Measurements from ENCODE around the gene NTRK1. TPM values are rescaled to one million over a fixed set of nuclear protein-coding genes. Genes with fewer than 3 reads are reported as not detected.

Gene NTRK1
- total RNA-seq, 2 donors from 2014 or later, result 0.56 to 1.1 TPM

DNA sequence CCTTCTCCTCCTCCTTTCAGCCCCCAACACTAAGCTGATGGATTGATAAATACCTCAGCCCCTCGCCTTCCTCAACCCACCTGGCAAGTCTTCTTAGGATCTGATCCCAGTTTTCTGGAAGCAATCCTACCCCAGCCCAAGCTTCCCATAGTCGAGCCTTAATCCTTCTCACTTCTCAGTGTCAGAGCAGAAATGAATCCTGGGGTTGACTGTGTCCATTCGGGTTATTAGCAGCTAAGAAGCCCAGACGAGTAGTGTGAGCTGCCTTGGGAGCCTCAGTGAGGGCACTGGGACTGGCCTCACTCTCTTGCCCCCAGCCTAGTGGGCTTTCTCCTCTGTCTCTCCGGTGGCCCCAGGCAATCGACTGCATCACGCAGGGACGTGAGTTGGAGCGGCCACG lies 20.4 kb downstream of the NTRK1 start:
- H3K36me3 ChIP-seq, result no peaks in the 10 kb centered on the region
- H3K27ac ChIP-seq, result no peak overlapping the region
- no peaks in the 10 kb centered on the region for H3K27me3 ChIP-seq
- TF ChIP-seq, protein P1, sequence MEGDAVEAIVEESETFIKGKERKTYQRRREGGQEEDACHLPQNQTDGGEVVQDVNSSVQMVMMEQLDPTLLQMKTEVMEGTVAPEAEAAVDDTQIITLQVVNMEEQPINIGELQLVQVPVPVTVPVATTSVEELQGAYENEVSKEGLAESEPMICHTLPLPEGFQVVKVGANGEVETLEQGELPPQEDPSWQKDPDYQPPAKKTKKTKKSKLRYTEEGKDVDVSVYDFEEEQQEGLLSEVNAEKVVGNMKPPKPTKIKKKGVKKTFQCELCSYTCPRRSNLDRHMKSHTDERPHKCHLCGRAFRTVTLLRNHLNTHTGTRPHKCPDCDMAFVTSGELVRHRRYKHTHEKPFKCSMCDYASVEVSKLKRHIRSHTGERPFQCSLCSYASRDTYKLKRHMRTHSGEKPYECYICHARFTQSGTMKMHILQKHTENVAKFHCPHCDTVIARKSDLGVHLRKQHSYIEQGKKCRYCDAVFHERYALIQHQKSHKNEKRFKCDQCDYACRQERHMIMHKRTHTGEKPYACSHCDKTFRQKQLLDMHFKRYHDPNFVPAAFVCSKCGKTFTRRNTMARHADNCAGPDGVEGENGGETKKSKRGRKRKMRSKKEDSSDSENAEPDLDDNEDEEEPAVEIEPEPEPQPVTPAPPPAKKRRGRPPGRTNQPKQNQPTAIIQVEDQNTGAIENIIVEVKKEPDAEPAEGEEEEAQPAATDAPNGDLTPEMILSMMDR (IDR thresholded peaks at IDR 0.05), result no peak
- H3K9ac ChIP-seq (ENCODE audit: low read depth in 2 of 2, low read length in 2 of 2), result no peak overlapping the region
- no peak for DNase-seq
- intact Hi-C loops (cut with DNase I), result loop anchor here (10.0 kb wide), 1 partner anchor 196 kb away; no protein-coding TSS in a partner anchor
- no peaks in the 10 kb centered on the region for H3K9me3 ChIP-seq
- H3K4me3 ChIP-seq, result no peak overlapping the region
- H3K4me1 ChIP-seq, result no peaks in the 10 kb centered on the region

DNA sequence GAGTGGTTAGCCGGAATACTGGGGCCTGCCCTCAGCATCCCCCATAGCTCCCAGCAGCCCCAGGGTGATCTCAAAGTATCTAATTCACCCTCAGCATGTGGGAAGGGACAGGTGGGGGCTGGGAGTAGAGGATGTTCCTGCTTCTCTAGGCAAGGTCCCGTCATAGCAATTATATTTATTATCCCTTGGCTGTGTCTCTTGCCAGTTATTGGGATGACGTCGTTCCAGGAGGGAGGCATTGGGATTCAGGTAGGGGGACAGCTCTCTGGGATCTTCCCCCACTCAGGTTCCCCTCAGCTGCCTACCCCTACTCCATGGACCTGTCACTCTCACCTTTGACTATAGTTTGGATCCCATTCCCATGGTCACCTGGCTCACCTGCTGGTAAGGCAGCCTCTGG lies 21.0 kb downstream of the NTRK1 start:
- Histone ChIP-seq H3K27ac (no peak overlapping the region), H3K9me3 (no peaks in the 10 kb centered on the region), H3K36me3 (no peaks in the 10 kb centered on the region), H3K4me3 (no peak overlapping the region), H3K27me3 (no peaks in the 10 kb centered on the region), H3K9ac (ENCODE audit: low read depth in 2 of 2, low read length in 2 of 2) (no peak overlapping the region), H3K4me1 (no peaks in the 10 kb centered on the region)
- TF ChIP-seq, protein P1 (IDR thresholded peaks at IDR 0.05), result no peak
- intact Hi-C loops (cut with DNase I), result loop anchor here (10.0 kb wide), 1 partner anchor 197 kb away; no protein-coding TSS in a partner anchor
- DNase-seq, result no peak

DNA sequence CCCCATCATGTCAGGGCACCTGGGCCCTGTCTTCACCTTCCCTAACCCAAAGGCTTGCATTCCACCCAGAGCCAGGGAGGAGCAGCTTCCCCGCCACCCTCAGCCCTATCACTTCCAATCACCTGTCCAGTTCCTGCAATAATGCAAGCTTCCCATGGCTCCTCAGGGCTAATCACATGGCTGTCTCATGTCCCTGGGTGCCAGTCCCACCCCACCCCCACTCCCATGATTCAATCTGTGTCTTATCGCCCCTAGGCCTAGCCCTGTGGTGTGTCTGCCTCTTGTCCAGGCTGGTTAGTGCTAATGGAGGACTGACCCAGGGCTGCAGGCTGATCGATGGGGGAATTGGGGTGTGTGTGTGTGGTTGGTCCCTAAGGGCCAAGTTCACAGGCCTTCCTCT lies 21.9 kb downstream of the NTRK1 start:
- H3K9me3 ChIP-seq, result no peaks in the 10 kb centered on the region
- H3K36me3 ChIP-seq, result no peaks in the 10 kb centered on the region
- no peaks in the 10 kb centered on the region for H3K27me3 ChIP-seq
- no peaks in the 10 kb centered on the region for H3K4me1 ChIP-seq
- no peak overlapping the region for H3K4me3 ChIP-seq
- TF ChIP-seq, protein P1 (IDR thresholded peaks at IDR 0.05), result no peak
- intact Hi-C loops (cut with DNase I), result loop anchor here (10.0 kb wide), 1 partner anchor 198 kb away; no protein-coding TSS in a partner anchor
- H3K9ac ChIP-seq (ENCODE audit: low read depth in 2 of 2, low read length in 2 of 2), result no peak overlapping the region
- H3K27ac ChIP-seq, result no peak overlapping the region
- DNase-seq, result no peak

DNA sequence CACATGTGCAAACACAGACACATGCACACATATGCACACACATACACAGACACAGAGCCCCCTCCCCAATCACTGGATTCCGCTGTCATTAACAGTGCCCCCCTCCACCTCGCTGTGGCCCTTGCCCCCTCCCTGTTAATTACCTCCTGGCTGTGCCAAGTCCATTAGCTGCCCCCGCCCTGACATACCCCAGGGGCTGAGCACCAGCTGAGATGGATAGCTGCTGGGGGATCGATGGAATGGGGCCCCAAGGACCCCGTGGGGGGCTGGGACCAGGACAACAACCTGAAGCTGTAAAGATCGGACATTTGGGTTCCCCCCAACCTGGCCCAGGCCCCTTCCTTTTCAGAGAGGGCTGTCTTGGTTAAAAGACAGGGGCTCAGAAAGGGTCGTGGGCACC lies 23.3 kb downstream of the NTRK1 start:
- no peak overlapping the region for H3K9ac ChIP-seq (ENCODE audit: low read depth in 2 of 2, low read length in 2 of 2)
- H3K27me3 ChIP-seq, result no peaks in the 10 kb centered on the region
- intact Hi-C loops (cut with DNase I), result loop anchor here (10.0 kb wide), 1 partner anchor 199 kb away; no protein-coding TSS in a partner anchor
- no peak overlapping the region for H3K4me3 ChIP-seq
- DNase-seq, result no peak
- H3K4me1 ChIP-seq, result no peaks in the 10 kb centered on the region
- TF ChIP-seq, protein P1 (IDR thresholded peaks at IDR 0.05), result no peak
- H3K27ac ChIP-seq, result no peak overlapping the region
- no peaks in the 10 kb centered on the region for H3K36me3 ChIP-seq
- no peaks in the 10 kb centered on the region for H3K9me3 ChIP-seq

DNA sequence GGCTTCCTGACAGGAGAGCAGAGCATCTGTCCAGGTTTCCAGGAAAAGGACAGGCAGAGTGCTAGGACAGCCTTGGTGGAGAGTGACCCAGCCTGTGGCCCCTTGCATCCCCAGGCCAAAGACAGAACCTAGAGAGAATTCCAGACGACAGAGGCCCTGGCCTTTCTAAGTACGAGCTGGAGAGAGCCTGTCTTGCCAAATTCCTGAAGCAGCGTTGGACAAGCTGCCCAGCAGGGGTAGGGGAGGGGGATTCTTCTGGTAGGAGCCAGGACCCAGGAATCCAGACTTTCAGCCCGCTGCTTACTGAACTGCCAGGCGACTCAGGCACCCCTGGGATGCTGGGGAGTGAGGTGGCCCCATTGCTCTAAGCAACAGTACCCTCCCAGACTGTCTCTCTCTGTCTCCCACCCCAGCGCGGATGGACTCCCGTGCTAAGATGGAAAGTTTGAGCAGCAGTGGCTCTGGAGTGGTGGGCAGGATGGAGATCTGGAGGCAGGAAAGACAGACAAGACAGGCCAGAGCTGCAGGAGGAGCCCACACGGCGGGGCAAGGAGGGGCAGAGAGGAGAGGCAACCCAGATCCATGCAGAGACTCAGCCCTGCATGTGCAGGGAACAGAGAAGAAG lies 24.0 kb downstream of the NTRK1 start:
- intact Hi-C loops (cut with DNase I), result loop anchor here (10.0 kb wide), 1 partner anchor 200 kb away; no protein-coding TSS in a partner anchor
- no peak for DNase-seq
- TF ChIP-seq, protein P1 (IDR thresholded peaks at IDR 0.05), result no peak
- no peak overlapping the region for H3K4me3 ChIP-seq
- H3K27ac ChIP-seq, result no peak overlapping the region
- H3K9me3 ChIP-seq, result no peaks in the 10 kb centered on the region
- no peaks in the 10 kb centered on the region for H3K4me1 ChIP-seq
- H3K36me3 ChIP-seq, result no peaks in the 10 kb centered on the region
- H3K9ac ChIP-seq (ENCODE audit: low read depth in 2 of 2, low read length in 2 of 2), result no peak overlapping the region
- no peaks in the 10 kb centered on the region for H3K27me3 ChIP-seq

Measured in colonic mucosa (tissue), 4 donors.